Stimulated activated CD8-positive, alpha-beta memory T cell treated with anti-CD3 and anti-CD28 coated beads, Interleukin-15, amount 100 ng/mL, for 1 hour (primary cell): ENCODE results near the gene UNC5A.

ENCODE experiments used
- DNase-seq: peaks from one replicate; pipeline ENCODE4 v3.0.0-alpha.2; 2020; ENCODE audit warnings: low read depth

Gene UNC5A

DNA sequence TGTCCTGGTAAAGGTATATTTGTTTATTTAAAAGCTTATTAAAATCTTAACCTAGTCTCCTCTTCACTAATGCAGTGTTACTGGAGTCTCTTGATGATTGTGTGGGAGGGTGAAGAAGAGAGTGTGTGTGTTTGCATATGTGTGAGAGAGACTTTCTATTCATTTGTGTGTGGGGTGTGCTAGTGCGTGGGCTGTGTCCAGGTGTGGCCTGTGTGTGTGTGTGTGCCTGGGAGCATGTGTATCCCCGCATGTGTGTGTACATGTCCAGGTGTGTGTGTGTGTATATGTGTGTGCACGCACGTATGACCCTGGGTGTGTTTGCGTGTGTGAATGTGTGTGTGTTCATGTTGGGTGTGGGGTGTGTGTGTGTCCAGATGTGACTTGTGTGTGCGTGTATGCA is 10.3 kb upstream of the UNC5A start:
- DNase-seq = no peak

- DNase-seq = no peak
Observed at GRCh38 chr5:176802116-176802784, 8.1 kb upstream of the UNC5A start.

DNA sequence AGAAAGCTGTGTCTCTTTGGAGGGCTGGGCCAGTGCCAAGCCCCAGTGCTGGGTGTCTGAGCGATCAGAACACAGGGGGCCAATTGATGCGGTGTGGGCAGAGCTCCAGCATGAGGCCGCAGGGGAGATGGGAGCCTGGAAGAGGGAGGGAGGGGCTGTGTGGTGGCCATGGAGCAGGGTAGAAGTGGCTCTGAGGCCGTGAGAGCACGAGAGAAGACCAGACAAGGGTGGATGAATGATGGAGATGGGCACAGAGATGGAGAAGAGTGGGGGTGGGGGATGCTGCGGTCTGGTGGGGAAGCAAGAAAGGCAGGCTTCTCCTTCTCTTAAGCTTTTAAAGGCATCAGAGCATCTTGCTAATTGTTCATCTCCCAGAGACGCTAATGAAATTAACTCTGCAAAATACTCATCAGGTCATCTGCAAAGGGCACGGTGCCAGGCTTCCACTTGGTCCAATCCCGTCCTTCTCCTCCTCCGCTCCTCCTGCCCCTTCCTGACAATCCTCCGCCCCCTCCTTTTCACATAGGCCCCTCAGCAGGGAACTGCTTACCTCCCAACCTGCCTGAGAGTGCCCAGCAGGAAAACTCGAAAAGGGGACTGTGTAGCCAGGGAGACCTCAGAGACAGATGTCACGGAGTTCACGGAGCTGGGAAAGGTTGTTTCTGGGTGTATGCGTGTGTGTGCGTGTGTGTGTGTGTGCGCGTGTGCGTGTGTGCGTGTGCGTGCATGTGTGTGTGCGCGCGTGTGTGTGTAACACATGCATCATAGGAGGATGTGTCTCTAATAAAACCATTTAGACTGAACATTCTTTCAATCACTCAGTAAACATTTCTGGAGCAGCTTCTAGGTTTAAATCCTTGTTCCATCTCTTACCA is 7.1 kb upstream of the UNC5A start:
- DNase-seq = no peak

DNA sequence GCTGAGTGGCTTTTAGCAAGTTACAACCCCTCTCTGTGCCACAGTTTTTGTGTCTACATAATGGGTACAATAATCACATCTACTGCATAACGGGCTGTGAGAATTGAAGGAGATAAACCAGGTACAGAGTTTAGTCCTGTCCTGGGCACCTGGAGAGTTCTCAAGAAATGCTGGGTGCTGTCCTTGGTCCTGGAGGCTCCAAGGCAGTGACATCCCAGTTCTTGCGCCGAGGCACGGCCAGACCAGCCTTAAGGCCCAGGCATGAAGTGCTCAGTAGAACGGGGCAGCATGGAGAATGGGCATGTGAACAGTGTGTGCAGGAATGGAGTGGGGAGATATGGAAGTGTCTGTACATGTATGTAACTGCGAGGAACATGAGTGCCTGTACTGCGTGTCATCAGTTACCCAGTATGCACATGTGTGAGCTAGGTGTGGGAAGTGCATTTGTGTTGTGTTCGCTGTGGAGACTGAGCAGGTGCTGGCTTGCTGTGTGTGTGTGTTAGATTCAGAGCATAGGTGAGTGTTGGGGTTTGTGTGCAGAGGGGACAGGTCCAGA is 6.3 kb upstream of the UNC5A start:
- no peak for DNase-seq

DNA sequence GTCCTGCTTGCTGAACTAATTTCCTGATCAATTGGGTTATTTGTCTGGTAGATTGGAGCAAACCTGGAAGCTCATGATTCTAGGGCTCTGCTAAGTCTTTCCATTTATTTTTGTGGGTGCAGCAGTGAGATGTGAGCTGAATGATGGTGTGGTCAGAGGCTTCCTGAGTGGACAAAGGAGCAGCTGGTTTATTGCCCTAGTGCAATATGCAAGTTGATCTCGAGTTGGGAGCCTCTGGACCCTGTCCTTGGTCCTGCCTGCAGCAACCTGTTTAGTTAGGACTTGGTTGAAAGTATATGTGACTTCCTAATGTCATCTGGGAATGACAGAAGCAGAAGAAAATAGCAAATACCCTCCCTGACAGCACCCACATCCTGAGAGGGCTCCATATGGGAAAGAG is 4.2 kb upstream of the UNC5A start:
- no peak for DNase-seq

DNA sequence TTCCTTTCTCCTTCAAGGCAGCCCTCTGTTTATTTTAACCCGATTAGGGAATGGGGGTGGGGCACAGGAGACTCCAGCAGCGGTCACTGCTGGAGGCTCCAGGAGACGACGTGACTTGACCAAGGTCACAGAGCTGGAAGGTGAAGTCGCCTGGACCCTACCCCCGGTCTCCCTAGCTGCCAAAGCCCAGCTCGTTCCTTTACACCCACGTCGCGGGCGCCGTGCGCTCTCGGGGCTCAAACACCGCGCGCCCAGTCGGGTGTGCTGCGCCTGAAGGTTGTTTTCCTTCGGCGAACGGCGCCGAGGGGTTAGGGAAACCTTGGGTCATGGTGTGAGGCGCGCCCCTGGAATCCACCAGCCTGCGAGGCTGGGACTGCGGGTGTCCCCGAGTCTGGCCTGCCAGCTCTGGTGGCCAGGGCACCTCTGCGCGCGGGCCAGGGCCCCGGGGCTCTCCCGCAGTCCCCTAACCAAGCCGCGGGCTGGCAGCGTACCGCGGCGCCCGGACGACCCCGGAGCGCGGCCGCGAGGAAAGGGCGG is 747 bp upstream of the UNC5A start:
- DNase-seq = no peak

DNA sequence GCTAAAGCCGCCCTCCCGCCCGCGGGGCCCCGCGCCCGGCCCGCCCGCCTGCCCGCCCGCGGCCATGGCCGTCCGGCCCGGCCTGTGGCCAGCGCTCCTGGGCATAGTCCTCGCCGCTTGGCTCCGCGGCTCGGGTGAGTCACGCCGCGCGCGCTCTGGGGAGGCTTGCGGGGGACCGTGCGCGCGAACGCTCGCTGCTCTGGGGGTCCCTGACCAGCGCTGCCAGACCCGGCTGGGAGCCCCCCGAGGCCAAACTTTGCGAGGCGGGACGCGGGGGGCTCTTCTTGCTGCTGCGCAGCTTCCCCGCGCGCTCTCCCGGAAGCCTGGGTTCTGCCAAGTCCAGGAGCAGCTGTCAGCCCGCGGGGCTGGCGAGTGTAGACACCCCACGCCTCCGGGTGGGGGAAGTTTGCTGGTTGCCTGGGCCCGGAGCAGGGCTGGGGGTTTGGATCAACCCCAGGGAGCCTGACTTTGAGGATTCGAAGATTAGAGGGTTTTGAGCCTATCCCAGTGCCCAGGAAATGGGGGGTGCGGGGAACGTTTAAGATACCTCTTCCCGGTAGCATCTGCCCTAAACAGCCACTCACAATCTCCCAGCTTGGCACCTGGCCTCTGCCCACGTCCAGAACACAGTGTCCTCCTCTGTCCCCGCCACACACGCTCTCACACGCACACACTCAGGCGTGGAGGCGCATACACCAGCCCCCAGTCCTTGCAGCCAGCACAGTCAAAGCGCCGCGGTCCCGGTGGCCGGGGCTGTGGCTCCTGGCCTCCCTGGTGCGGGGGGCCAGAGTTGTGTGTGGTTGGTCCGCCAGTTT is 535 bp downstream of the UNC5A start:
- no peak for DNase-seq

GRCh38 chr5:176812269-176813259 is 2.2 kb downstream of the UNC5A start:
- no peak for DNase-seq

- no peak for DNase-seq
Observed at GRCh38 chr5:176813587-176814312, 3.4 kb downstream of the UNC5A start.

DNA sequence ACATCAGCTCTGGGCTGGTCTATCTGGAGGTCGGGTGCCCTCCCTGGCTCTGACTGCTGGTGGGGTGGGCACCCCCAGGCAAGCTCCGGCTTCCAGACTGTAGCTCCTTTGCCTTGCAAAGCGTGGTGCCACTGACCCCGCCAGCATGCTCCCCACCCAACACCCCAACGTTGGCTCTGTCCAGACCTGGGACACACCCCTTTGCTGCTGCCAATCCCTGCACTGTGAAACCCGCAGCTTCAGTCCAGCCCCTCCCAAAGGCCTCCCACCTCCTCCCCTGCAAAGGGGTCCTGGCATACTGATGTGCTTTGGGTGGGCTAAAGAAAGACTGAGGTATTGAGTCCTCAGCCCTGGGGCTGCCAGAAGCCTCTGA is 3.9 kb downstream of the UNC5A start:
- no peak for DNase-seq

GRCh38 chr5:176814836-176815438 is 4.6 kb downstream of the UNC5A start:
- no peak for DNase-seq

GRCh38 chr5:176816043-176816745 is 5.8 kb downstream of the UNC5A start:
- no peak for DNase-seq

DNA sequence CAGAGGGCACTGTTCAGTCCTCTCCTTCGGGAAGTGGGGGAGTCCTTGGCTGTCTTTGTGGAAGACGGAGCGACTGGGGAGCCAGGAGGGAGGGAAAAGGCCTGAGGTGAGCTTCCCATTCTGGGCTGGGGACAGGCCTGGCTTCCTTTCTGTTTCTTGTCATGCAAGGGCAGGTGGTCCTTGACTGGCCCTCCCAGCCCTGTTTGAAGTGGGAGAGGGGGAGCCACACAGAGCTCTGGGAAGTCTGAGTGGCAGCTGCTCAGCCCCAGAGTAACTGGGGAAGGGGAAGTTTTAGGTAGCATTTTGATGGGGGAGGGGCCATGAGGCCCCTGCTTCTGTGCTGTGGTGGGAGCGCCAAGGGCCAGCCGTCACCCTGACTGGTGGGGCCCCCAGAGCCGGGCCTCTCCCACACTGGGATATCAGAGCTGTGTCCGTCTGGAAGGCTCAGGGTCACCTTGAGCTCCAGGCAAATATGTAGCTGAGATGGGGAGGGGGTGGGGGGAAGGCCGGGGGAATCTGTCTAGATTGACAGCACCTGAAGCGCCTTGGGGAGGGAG is 6.5 kb downstream of the UNC5A start:
- DNase-seq = no peak

DNA sequence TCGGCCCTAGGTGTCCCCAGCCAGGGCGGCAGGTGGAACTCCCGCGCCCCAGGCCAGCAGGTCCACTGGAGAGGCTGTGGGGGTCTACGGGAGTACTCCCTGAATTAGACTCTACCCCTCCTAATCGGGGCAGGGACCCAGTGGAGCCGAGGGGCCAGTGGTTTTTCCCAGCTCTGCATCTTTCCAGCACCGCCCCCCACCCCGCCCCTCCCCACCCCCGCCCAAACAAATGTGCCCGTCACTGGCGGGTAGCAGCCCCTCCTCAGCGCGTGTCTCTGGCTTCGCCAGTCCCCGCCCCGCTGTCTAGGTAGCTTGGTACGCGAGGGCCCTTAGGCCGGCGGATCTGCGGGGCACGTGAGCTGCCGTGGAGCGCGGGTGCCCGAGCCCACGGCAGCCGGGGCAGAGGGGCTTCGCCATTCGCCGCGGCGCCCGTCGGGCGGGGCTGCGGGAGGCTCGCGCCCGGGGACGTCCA is 7.0 kb downstream of the UNC5A start:
- DNase-seq = no peak

DNA sequence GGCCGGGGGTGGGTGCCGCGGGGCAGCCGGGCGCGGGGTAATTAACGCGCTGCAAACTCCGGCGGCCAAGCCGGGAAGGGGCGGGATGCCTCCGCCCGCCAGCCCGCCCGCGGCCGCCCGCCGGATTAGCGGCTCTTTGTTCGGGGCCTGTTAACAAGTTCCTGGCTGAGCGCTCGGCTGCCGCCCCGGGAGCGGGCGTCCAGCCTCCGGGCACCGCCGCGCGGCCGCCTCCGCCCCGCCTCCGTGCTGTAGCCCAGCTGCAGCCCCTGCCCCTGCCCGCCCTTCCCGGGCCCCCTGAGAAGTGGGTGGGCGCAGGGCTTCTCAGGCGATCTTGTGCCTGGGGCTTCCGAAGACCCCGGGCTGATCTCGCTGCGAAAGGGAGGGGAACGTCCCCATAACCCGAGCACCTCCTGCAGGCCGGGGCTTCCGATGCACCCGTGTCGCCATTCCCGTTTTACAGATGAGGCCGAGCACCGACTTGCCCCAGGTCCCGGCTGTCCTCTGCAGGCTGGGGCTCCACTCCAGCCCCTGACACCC is 7.5 kb downstream of the UNC5A start:
- no peak for DNase-seq

GRCh38 chr5:176818391-176819098 is 8.2 kb downstream of the UNC5A start:
- DNase-seq = no peak

DNA sequence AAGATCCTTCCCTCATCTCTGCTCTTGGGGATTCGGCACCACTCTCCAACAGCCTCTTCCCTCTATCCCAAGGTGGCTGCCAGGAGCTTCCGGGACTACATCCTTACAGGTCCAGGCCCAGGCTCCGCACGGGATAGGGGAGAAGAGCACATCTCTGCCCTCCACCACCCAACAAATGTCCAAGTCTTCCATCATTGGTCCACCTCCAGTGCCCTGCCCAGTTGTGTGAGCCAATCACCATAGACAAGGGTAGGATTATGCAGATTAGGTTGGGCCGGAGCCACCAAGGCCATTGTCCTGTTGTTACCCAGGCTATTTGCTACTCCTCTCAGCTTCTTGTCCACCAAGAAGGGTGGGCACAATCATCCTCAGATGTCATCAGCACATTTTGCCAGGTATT is 9.1 kb downstream of the UNC5A start:
- DNase-seq = no peak

- no peak for DNase-seq
Observed at GRCh38 chr5:176820937-176821336, 10.6 kb downstream of the UNC5A start.
